HEK293 (cell line): ENCODE results near the gene CACNA1C.

Experiments used
- CTCF ChIP-seq: fragments of 450-650 bp; formaldehyde crosslinking; IDR thresholded peaks from 2 replicates; pipeline ENCODE4 v1.5.1; 2016; ENCODE audit warnings: missing biosample characterization, missing genetic modification characterization
- PBX3 ChIP-seq: sonication (generic); formaldehyde crosslinking; IDR thresholded peaks from 2 replicates; pipeline ENCODE4 v1.8.1; 2022; ENCODE audit warnings: mild to moderate bottlenecking, moderate library complexity, missing genetic modification reagents
- ZBTB10 ChIP-seq: fragments of 450-650 bp; formaldehyde crosslinking; IDR thresholded peaks from 2 replicates; pipeline ENCODE4 v1.5.1; 2016; ENCODE audit warnings: missing biosample characterization, missing genetic modification characterization
- ZNF23 ChIP-seq: fragments of 450-650 bp; formaldehyde crosslinking; IDR thresholded peaks from 2 replicates; pipeline ENCODE4 v1.5.1; 2016; ENCODE audit warnings: missing biosample characterization, missing genetic modification characterization, borderline replicate concordance
- ZNF830 ChIP-seq: fragments of 450-650 bp; IDR thresholded peaks from 2 replicates; pipeline ENCODE4 v1.5.0; 2018; ENCODE audit warnings: missing biosample characterization, missing genetic modification characterization, low read depth, mild to moderate bottlenecking, moderate library complexity

- TF ChIP-seq ZNF830 (tag by site-specific recombination) (no peak), ZNF23 (no peak), ZBTB10 (tag by site-specific recombination) (no peak), CTCF (tag by site-specific recombination) (no peak), PBX3 (CRISPR knock-in tag) (no peak)
Measured at GRCh38 chr12:2179058-2179457, 126.3 kb downstream of the CACNA1C start.
